MCF 10A (cell line): ENCODE results near the gene IL21R. TPM values are rescaled to one million over a fixed set of nuclear protein-coding genes. Genes with fewer than 3 reads are reported as not detected.
"Not testable (repeated sequence)": the region's sequence is repeated elsewhere in the genome, so short reads cannot be mapped to it uniquely, and the experiment has no call there.

Experiments used
- BruUV-seq: library from RNA; stranded (reverse); fragments of 400-500 nt; replicated peaks from 2 replicates; lab custom pipeline; 2021; lab: Mats Ljungman, UMichigan
- CTCF ChIA-PET: fragments of 300-600 bp; sonication (Branson Sonifier 250); formaldehyde crosslinking; extraction: SDS; loops from one replicate; lab custom pipeline; 2021; ENCODE audit warnings: antibody characterized with exemption, inconsistent platforms; lab: Yijun Ruan, JAX
- POLR2A ChIA-PET: fragments of 300-600, 350-650 bp; sonication (Branson Sonifier 250); formaldehyde crosslinking; extraction: SDS; loops from one replicate; lab custom pipeline; 2020; ENCODE audit warnings: antibody characterized with exemption, inconsistent platforms; lab: Yijun Ruan, JAX
- DNase-seq: peaks from one replicate; pipeline ENCODE4 v3.0.0-alpha.2; 2018; ENCODE audit not compliant: unreplicated experiment
- H3K27ac Mint-ChIP-seq: one replicate; pipeline ENCODE4 v1.8.0; 2022; ENCODE audit warnings: mild to moderate bottlenecking, low read depth, mixed read lengths; ENCODE audit not compliant: unreplicated experiment
- H3K27me3 Mint-ChIP-seq: one replicate; pipeline ENCODE4 v1.8.0; 2022; ENCODE audit warnings: mixed read lengths; ENCODE audit not compliant: insufficient read depth, unreplicated experiment
- H3K36me3 Mint-ChIP-seq: one replicate; pipeline ENCODE4 v1.8.0; 2022; ENCODE audit warnings: mild to moderate bottlenecking, moderate library complexity, mixed read lengths; ENCODE audit not compliant: insufficient read depth, unreplicated experiment
- H3K4me1 Mint-ChIP-seq: one replicate; pipeline ENCODE4 v1.8.0; 2022; ENCODE audit warnings: mixed read lengths; ENCODE audit not compliant: insufficient read depth, unreplicated experiment
- H3K4me3 Mint-ChIP-seq: one replicate; pipeline ENCODE4 v1.8.0; 2022; ENCODE audit warnings: mild to moderate bottlenecking, moderate library complexity, mixed read lengths; ENCODE audit not compliant: unreplicated experiment
- H3K9me3 Mint-ChIP-seq: one replicate; pipeline ENCODE4 v1.8.0; 2022; ENCODE audit warnings: mixed read lengths; ENCODE audit not compliant: unreplicated experiment
- intact Hi-C: fragments of 100-400 bp; cut with micrococcal nuclease; formaldehyde crosslinking; loops from 2 replicates; pipeline ENCODE4 v1.14.1; 2022
- total RNA-seq: library from RNA; stranded (reverse); gene quantifications from 2 replicates; pipeline ENCODE4 v1.2.3, GENCODE V29; 2022
- TF ChIP-seq, protein P1 (sequence below): fragments of 200-600 bp; IDR thresholded peaks from one replicate; pipeline ENCODE4 v1.8.0; 2022; ENCODE audit warnings: antibody characterized with exemption, mild to moderate bottlenecking; ENCODE audit not compliant: unreplicated experiment

Gene IL21R
- total RNA-seq, 1 experiment from 2014 or later, result 0.21 TPM

DNA sequence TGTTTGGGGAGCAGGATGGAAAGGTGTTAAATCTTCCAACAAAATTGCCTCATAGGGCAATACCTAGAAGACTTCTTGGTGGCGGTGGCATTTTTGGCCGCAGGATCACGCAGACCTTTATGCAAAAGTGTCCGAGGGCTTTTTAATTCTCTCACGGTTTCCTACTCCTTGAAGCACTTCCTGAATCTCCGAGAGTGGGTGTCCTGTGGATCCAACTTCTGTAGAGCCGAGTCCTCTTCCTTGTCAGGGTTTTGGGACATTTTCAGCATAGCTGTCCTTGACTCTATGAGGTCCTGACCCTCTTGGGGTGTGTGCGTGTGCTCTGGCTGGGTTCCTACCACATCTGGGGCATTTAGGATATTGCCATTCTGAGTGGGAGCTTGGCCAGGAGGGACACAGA, 31.7 kb downstream of the IL21R start:
- H3K27me3 Mint-ChIP-seq, result no peaks in the 10 kb centered on the region
- ChIA-PET CTCF (interaction anchor here (0.6 to 1.8 kb wide), 5 partner anchors 12 to 1626 kb away, joined by 3 to 6 read pairs (median 3); no protein-coding TSS in a partner anchor), POLR2A (no interaction called here)
- no peaks in the 10 kb centered on the region for H3K36me3 Mint-ChIP-seq
- H3K4me1 Mint-ChIP-seq, result peaks cover 11% of the 10 kb centered on the region
- H3K9me3 Mint-ChIP-seq, result no peaks in the 10 kb centered on the region
- H3K27ac Mint-ChIP-seq, result no peak overlapping the region
- TF ChIP-seq, protein P1, sequence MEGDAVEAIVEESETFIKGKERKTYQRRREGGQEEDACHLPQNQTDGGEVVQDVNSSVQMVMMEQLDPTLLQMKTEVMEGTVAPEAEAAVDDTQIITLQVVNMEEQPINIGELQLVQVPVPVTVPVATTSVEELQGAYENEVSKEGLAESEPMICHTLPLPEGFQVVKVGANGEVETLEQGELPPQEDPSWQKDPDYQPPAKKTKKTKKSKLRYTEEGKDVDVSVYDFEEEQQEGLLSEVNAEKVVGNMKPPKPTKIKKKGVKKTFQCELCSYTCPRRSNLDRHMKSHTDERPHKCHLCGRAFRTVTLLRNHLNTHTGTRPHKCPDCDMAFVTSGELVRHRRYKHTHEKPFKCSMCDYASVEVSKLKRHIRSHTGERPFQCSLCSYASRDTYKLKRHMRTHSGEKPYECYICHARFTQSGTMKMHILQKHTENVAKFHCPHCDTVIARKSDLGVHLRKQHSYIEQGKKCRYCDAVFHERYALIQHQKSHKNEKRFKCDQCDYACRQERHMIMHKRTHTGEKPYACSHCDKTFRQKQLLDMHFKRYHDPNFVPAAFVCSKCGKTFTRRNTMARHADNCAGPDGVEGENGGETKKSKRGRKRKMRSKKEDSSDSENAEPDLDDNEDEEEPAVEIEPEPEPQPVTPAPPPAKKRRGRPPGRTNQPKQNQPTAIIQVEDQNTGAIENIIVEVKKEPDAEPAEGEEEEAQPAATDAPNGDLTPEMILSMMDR, result no peak
- no peak overlapping the region for H3K4me3 Mint-ChIP-seq
- no peak for DNase-seq
- BruUV-seq, result no TSS peak
- intact Hi-C loops, result no loop called here

DNA sequence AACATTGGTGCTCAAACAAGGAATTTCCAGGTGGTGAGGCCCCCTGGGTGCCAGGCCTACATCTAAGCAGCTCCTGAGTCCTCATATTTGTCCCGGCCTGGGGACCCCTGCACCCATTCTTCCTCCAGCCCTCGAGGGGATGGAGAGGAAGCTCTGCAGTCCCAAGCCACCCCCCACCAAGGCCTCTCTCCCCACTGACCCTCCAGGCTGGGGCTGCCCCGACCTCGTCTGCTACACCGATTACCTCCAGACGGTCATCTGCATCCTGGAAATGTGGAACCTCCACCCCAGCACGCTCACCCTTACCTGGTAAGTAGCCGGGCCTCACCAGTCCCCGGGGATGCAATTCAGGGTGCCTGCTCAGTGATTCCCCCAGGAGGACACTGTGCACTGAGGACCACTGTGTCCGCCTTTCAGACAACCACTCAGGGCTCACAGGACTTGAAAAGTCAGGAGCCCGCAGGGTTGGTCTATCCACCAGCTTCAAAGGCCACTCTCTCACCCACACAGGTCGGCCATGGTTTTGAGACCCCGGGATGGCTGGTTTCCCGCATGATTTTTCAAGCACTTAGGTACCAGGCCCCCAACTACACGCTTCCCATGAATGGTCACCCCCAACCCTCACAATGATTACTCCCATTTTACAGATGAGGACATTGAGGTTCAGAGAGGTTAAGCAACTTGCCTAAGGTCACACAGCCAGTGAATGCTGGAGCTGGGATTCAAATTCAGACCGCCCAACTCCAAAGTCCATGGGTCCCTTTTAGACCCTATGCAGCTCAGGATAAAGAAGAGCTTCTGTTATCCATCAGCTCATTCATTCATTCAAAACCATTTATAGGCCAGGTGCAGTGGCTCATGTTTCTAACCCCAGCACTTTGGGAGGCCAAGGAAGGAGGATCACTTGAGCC, 32.4 kb downstream of the IL21R start:
- CTCF ChIA-PET, result interaction anchor here (0.6 to 1.8 kb wide), 6 partner anchors 12 to 1627 kb away, joined by 3 to 6 read pairs (median 3); no protein-coding TSS in a partner anchor

DNA sequence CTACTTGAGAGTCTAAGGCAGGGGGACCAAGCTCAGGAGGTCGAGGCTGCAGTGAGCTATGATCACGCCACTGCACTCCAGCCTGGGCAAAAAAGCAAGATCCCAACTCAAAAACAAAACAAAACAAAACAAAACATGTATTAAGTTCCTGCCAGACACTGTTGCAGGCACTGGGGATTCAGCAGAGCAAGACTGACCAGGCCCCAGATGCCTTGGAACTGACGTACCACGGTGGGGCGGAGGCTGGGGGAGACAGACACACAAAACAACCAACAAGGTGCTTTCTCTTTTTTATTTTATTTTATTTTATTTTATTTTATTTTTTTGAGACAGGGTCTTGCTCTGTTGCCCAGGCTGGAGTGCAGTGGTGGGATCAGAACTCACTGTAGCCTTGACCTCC, 33.2 kb downstream of the IL21R start:
- H3K27me3 Mint-ChIP-seq, H3K27ac Mint-ChIP-seq, POLR2A ChIA-PET, BruUV-seq, H3K4me3 Mint-ChIP-seq, intact Hi-C loops, H3K36me3 Mint-ChIP-seq, DNase-seq, H3K9me3 Mint-ChIP-seq: not testable (repeated sequence)
- CTCF ChIA-PET, result interaction anchor here (0.7 to 1.8 kb wide), 2 partner anchors 11 to 82 kb away, joined by 3 to 6 read pairs; no protein-coding TSS in a partner anchor
- H3K4me1 Mint-ChIP-seq, result peaks cover 11% of the 10 kb centered on the region

More for the DNA sequence above, 32.4 kb downstream of the IL21R start:
- no peak for DNase-seq
- no TSS peak for BruUV-seq
- POLR2A ChIA-PET, result no interaction called here
- no peaks in the 10 kb centered on the region for H3K36me3 Mint-ChIP-seq
- H3K9me3 Mint-ChIP-seq, result no peaks in the 10 kb centered on the region
- no peak overlapping the region for H3K27ac Mint-ChIP-seq
- intact Hi-C loops, result no loop called here
- no peak overlapping the region for H3K4me3 Mint-ChIP-seq
- TF ChIP-seq, protein P1, result no peak
- H3K27me3 Mint-ChIP-seq, result no peaks in the 10 kb centered on the region
- peaks cover 11% of the 10 kb centered on the region for H3K4me1 Mint-ChIP-seq

DNA sequence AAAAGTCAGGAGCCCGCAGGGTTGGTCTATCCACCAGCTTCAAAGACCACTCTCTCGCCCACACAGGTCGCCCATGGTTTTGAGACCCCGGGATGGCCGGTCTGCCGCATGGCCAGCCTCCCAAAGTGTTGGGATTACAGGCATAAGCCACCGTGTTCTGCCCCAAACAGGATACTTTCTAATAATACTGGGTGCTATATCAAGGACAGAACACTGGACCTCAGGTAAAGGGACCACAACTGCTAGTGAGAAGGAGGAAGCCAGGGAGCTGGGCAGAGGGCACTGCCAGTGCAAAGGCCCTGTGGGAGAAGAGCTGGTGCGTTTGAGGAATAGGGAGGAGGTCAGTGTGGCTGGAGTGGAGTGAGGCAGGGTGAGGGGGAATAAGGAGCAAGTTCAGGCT, 34.1 kb downstream of the IL21R start:
- no TSS peak for BruUV-seq
- H3K9me3 Mint-ChIP-seq, result no peaks in the 10 kb centered on the region
- TF ChIP-seq, protein P1, result no peak
- DNase-seq, result no peak
- H3K27ac Mint-ChIP-seq, result no peak overlapping the region
- ChIA-PET POLR2A (no interaction called here), CTCF (interaction anchor here (1.2 kb wide), 1 partner anchor 16 kb away, joined by 3 read pairs; no protein-coding TSS in a partner anchor)
- peaks cover 11% of the 10 kb centered on the region for H3K4me1 Mint-ChIP-seq
- intact Hi-C loops, result no loop called here
- H3K36me3 Mint-ChIP-seq, result no peaks in the 10 kb centered on the region
- H3K27me3 Mint-ChIP-seq, result no peaks in the 10 kb centered on the region
- H3K4me3 Mint-ChIP-seq, result no peak overlapping the region
